ENCODE data around the gene SLC25A38. TPM values are rescaled to one million over a fixed set of nuclear protein-coding genes. Genes with fewer than 3 reads are reported as not detected.

Gene SLC25A38
- total RNA-seq, 1 experiment from 2014 or later = 26.7 TPM

- Histone ChIP-seq H3K9me2 (ENCODE audit: insufficient read depth) (no peaks in the 10 kb centered on the region), H3K36me3 (ENCODE audit: control insufficient read depth in 1 of 2, insufficient read depth in 2 of 2, low read length in 2 of 2) (peaks cover 3 to 11% of the 10 kb centered on the region in 2 experiments; a peak in 2 of 4 replicates), H3K9me3 (ENCODE audit: control insufficient read depth in 1 of 2, insufficient read depth in 1 of 2, low read depth in 1 of 2, low read length in 2 of 2) (no peaks in the 10 kb centered on the region), H4K20me1 (ENCODE audit: insufficient read depth) (peaks cover 19% of the 10 kb centered on the region; the same call in 1 of the 2 replicates), H3K4me1 (ENCODE audit: control insufficient read depth in 1 of 2, insufficient read depth in 2 of 2, low read length in 2 of 2) (peaks cover 9 to 23% of the 10 kb centered on the region in 2 experiments; a peak in 3 of 4 replicates), H2AFZ (ENCODE audit: low read depth, low read length, poor library complexity, severe bottlenecking) (no peak overlapping the region), H3K27me3 (ENCODE audit: insufficient read depth, low read length) (no peaks in the 10 kb centered on the region), H3K9ac (ENCODE audit: low read length) (no peak overlapping the region), H3K27ac (ENCODE audit: low read depth, low read length) (no peak overlapping the region), H3K4me2 (ENCODE audit: low read length) (no peak overlapping the region), H3K4me3 (replicated peaks in 1 of 2; ENCODE audit: low read depth in 1 of 2, low read length in 2 of 2) (no peak overlapping the region), H3K79me2 (ENCODE audit: insufficient read depth, low read length) (peaks cover 64% of the 10 kb centered on the region)
- ChIA-PET POLR2A (interaction anchor here (0.7 kb wide), 1 partner anchor 19 kb away, joined by 3 read pairs; no protein-coding TSS in a partner anchor), CTCF (no interaction called here), RAD21 (ENCODE audit: low non-redundant PET in 1 of 2, low total read pairs in 2 of 2, uncharacterized antibody in 2 of 2, unreplicated experiment in 2 of 2) (no interaction called here)
- no TSS peak for BruUV-seq (replicated peaks)
- ATAC-seq (no peak), DNase-seq (ENCODE audit: low read depth, low spot score) (no peak)
- no peak for TF ChIP-seq ZNF274 (IDR thresholded peaks at IDR 0.05; ENCODE audit: low read depth, low read length)
- no peak for TF ChIP-seq JUND (IDR thresholded peaks at IDR 0.05)
- TF ChIP-seq SIN3A (IDR thresholded peaks at IDR 0.05; ENCODE audit: low read depth) = no peak
- TF ChIP-seq SP1 (IDR thresholded peaks at IDR 0.05; ENCODE audit: low read depth) = no peak
- no peak for TF ChIP-seq EGR1 (IDR thresholded peaks at IDR 0.05; ENCODE audit: low read depth)
- TF ChIP-seq ELF1 (IDR thresholded peaks at IDR 0.05; ENCODE audit: borderline replicate concordance, low read depth) = no peak
- TF ChIP-seq POLR2AphosphoS5 (IDR thresholded peaks at IDR 0.05; ENCODE audit: low read depth, low read length) = no peak
- no peak for TF ChIP-seq CBX3 (IDR thresholded peaks at IDR 0.05; ENCODE audit: low read depth)
- no peak for TF ChIP-seq POLR2A (IDR thresholded peaks at IDR 0.05; ENCODE audit: borderline replicate concordance, extremely low read depth, insufficient read depth, insufficient read length)
- TF ChIP-seq CEBPB (IDR thresholded peaks at IDR 0.05; ENCODE audit: low read depth) = no peak
- no peak for TF ChIP-seq TCF7L2 (IDR thresholded peaks at IDR 0.05; ENCODE audit: borderline replicate concordance, extremely low read depth, insufficient read depth, insufficient read length)
- TF ChIP-seq, protein P1, sequence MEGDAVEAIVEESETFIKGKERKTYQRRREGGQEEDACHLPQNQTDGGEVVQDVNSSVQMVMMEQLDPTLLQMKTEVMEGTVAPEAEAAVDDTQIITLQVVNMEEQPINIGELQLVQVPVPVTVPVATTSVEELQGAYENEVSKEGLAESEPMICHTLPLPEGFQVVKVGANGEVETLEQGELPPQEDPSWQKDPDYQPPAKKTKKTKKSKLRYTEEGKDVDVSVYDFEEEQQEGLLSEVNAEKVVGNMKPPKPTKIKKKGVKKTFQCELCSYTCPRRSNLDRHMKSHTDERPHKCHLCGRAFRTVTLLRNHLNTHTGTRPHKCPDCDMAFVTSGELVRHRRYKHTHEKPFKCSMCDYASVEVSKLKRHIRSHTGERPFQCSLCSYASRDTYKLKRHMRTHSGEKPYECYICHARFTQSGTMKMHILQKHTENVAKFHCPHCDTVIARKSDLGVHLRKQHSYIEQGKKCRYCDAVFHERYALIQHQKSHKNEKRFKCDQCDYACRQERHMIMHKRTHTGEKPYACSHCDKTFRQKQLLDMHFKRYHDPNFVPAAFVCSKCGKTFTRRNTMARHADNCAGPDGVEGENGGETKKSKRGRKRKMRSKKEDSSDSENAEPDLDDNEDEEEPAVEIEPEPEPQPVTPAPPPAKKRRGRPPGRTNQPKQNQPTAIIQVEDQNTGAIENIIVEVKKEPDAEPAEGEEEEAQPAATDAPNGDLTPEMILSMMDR (IDR thresholded peaks at IDR 0.05 in 2 of 3, conservative IDR thresholded peaks at IDR 0.05 in 1 of 3; ENCODE audit: borderline replicate concordance in 1 of 3, insufficient read depth in 1 of 3, low read depth in 2 of 3, low read length in 2 of 3) = no peak
- no peak for TF ChIP-seq FOSL1 (IDR thresholded peaks at IDR 0.05; ENCODE audit: low read depth)
- TF ChIP-seq EZH2phosphoT487 (IDR thresholded peaks at IDR 0.05; ENCODE audit: borderline replicate concordance) = no peak
- no peak for TF ChIP-seq RAD21 (IDR thresholded peaks at IDR 0.05; ENCODE audit: low read depth)
- TF ChIP-seq EZH2 (IDR thresholded peaks at IDR 0.05) = no peak
- TF ChIP-seq, protein P2, sequence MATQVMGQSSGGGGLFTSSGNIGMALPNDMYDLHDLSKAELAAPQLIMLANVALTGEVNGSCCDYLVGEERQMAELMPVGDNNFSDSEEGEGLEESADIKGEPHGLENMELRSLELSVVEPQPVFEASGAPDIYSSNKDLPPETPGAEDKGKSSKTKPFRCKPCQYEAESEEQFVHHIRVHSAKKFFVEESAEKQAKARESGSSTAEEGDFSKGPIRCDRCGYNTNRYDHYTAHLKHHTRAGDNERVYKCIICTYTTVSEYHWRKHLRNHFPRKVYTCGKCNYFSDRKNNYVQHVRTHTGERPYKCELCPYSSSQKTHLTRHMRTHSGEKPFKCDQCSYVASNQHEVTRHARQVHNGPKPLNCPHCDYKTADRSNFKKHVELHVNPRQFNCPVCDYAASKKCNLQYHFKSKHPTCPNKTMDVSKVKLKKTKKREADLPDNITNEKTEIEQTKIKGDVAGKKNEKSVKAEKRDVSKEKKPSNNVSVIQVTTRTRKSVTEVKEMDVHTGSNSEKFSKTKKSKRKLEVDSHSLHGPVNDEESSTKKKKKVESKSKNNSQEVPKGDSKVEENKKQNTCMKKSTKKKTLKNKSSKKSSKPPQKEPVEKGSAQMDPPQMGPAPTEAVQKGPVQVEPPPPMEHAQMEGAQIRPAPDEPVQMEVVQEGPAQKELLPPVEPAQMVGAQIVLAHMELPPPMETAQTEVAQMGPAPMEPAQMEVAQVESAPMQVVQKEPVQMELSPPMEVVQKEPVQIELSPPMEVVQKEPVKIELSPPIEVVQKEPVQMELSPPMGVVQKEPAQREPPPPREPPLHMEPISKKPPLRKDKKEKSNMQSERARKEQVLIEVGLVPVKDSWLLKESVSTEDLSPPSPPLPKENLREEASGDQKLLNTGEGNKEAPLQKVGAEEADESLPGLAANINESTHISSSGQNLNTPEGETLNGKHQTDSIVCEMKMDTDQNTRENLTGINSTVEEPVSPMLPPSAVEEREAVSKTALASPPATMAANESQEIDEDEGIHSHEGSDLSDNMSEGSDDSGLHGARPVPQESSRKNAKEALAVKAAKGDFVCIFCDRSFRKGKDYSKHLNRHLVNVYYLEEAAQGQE (IDR thresholded peaks at IDR 0.05; ENCODE audit: low read depth) = no peak
- TF ChIP-seq, protein P3, sequence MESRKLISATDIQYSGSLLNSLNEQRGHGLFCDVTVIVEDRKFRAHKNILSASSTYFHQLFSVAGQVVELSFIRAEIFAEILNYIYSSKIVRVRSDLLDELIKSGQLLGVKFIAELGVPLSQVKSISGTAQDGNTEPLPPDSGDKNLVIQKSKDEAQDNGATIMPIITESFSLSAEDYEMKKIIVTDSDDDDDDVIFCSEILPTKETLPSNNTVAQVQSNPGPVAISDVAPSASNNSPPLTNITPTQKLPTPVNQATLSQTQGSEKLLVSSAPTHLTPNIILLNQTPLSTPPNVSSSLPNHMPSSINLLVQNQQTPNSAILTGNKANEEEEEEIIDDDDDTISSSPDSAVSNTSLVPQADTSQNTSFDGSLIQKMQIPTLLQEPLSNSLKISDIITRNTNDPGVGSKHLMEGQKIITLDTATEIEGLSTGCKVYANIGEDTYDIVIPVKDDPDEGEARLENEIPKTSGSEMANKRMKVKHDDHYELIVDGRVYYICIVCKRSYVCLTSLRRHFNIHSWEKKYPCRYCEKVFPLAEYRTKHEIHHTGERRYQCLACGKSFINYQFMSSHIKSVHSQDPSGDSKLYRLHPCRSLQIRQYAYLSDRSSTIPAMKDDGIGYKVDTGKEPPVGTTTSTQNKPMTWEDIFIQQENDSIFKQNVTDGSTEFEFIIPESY (IDR thresholded peaks at IDR 0.05; ENCODE audit: extremely low read depth, insufficient replicate concordance, low read length) = no peak
- intact Hi-C loops (cut with micrococcal nuclease) = no loop called here
Measured at GRCh38 chr3:39386318-39386717, 3.1 kb downstream of the SLC25A38 start.

Measured in HCT116 (cell line).